HEK293T (cell line): Measurements from ENCODE around the gene MED22.

ENCODE experiments used
- ARNT ChIP-seq: fragments of 450-650 bp; IDR thresholded peaks from 2 replicates; pipeline ENCODE4 v1.6.1; 2017; ENCODE audit warnings: mild to moderate bottlenecking
- BHLHE40 ChIP-seq: fragments of 450-650 bp; IDR thresholded peaks from 2 replicates; pipeline ENCODE4 v1.6.1; 2016; ENCODE audit warnings: mild to moderate bottlenecking, moderate library complexity, borderline replicate concordance
- CTBP1 ChIP-seq: fragments of 450-650 bp; IDR thresholded peaks from 2 replicates; pipeline ENCODE4 v1.6.1; 2016; ENCODE audit warnings: borderline replicate concordance
- ELF4 ChIP-seq: fragments of 450-650 bp; IDR thresholded peaks from 2 replicates; pipeline ENCODE4 v1.6.1; 2017; ENCODE audit warnings: antibody characterized with exemption
- FOXA1 ChIP-seq: fragments of 450-650 bp; IDR thresholded peaks from 2 replicates; pipeline ENCODE4 v1.6.1; 2016; ENCODE audit warnings: mild to moderate bottlenecking
- FOXK2 ChIP-seq: fragments of 450-650 bp; IDR thresholded peaks from 2 replicates; pipeline ENCODE4 v1.6.1; 2016; ENCODE audit warnings: mild to moderate bottlenecking
- FOXM1 ChIP-seq: fragments of 450-650 bp; IDR thresholded peaks from 2 replicates; pipeline ENCODE4 v1.6.1; 2017; ENCODE audit warnings: mild to moderate bottlenecking, borderline replicate concordance
- HDGF ChIP-seq: fragments of 450-650 bp; IDR thresholded peaks from 2 replicates; pipeline ENCODE4 v1.6.1; 2017; ENCODE audit warnings: antibody characterized with exemption, borderline replicate concordance
- NFRKB ChIP-seq: fragments of 450-650 bp; IDR thresholded peaks from 2 replicates; pipeline ENCODE4 v1.6.1; 2016; ENCODE audit warnings: mild to moderate bottlenecking, moderate library complexity
- SP1 ChIP-seq: fragments of 450-650 bp; IDR thresholded peaks from 2 replicates; pipeline ENCODE4 v1.6.1; 2017
- SUZ12 ChIP-seq: fragments of 450-650 bp; IDR thresholded peaks from 2 replicates; pipeline ENCODE4 v1.6.1; 2016; ENCODE audit warnings: mild to moderate bottlenecking
- TARDBP ChIP-seq: fragments of 450-650 bp; IDR thresholded peaks from 2 replicates; pipeline ENCODE4 v1.6.1; 2016
- ZNF384 ChIP-seq: fragments of 450-650 bp; IDR thresholded peaks from 2 replicates; pipeline ENCODE4 v1.6.1; 2016
- TF ChIP-seq, protein P1 (sequence below): fragments of 450-650 bp; IDR thresholded peaks from 2 replicates; pipeline ENCODE4 v1.6.1; 2016

DNA sequence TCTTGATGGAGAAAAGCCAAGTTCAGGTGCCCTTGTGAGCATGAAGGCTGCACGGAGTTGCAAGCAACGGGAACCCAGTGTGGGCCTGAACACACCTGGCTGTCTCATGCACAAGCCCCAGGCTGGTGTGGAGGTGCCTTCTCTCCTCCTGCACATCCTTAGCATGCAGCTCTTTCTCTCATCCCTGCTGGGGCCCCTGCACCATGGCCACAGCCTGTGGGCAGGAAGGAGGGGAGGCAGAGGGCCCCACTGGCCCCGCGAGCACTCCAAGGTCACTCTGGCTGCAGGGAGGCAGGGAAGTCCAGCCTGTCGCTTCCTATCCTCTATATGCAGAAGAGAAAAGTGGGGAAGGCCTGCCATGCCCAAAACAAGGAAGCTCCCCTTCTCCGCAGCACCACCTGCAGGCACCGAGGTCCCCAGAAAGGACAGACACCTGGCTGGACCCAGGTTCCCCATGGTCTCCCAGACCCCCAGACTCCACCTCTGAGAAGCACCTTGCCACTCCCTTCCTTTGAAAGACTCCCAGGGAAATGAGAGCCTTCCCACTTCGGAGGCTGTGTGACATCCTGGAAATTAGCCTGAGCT is 46.8 kb upstream of the MED22 start:
- TF ChIP-seq, protein P1, sequence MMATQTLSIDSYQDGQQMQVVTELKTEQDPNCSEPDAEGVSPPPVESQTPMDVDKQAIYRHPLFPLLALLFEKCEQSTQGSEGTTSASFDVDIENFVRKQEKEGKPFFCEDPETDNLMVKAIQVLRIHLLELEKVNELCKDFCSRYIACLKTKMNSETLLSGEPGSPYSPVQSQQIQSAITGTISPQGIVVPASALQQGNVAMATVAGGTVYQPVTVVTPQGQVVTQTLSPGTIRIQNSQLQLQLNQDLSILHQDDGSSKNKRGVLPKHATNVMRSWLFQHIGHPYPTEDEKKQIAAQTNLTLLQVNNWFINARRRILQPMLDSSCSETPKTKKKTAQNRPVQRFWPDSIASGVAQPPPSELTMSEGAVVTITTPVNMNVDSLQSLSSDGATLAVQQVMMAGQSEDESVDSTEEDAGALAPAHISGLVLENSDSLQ = no peak
- TF ChIP-seq FOXM1 (no peak), SP1 (no peak), BHLHE40 (no peak), CTBP1 (no peak), FOXK2 (no peak), HDGF (no peak), TARDBP (no peak), ARNT (no peak), SUZ12 (no peak), ZNF384 (no peak), ELF4 (no peak), FOXA1 (no peak), NFRKB (no peak)
